HepG2 (cell line): ENCODE measurements around the gene TCOF1. TPM values are rescaled to one million over a fixed set of nuclear protein-coding genes. Genes with fewer than 3 reads are reported as not detected.
A peak's percentile ranks its signal among the peaks of the same experiment; 100 is the strongest.

Experiments
- ATAC-seq: fragments of 200-7000 bp; cut with Tn5 transposase; 3 replicates; pipeline ENCODE4 v1.9.1; 2020; ENCODE audit warnings: mild to moderate bottlenecking, moderate library complexity
- BruUV-seq: library from RNA; stranded (reverse); fragments of 400-500 nt; replicated peaks from 2 replicates; lab custom pipeline; 2021; lab: Mats Ljungman, UMichigan
- CTCF ChIA-PET: fragments of 300-600 bp; formaldehyde crosslinking; extraction: SDS; loops from one replicate; lab custom pipeline; 2021; ENCODE audit warnings: low total read pairs, inconsistent platforms, low intra/inter-chr PET ratio; lab: Yijun Ruan, JAX
- POLR2A ChIA-PET: fragments of 350-600 bp; sonication (Branson Sonifier 250); formaldehyde crosslinking; loops from one replicate; lab custom pipeline; 2020; ENCODE audit warnings: antibody characterized with exemption, inconsistent platforms; lab: Yijun Ruan, JAX
- DNase-seq: peaks from one replicate; pipeline ENCODE4 v3.0.0-alpha.2; 2015; ENCODE audit warnings: low spot score
- FAIRE-seq: peaks from 3 replicates; lab custom pipeline; 2011; peaks lifted over from hg19 to GRCh38; lab: Jason Lieb, UNC
- H2AFZ ChIP-seq: one replicate; pipeline ENCODE4 v1.6.1; 2011; ENCODE audit warnings: low read length, inconsistent platforms
- H3K27ac ChIP-seq: fragments of 300-600 bp; 3 replicates; pipeline ENCODE4 v1.8.0; 2011; ENCODE audit warnings: mixed run types, mild to moderate bottlenecking, mixed read lengths, low read length, inconsistent platforms; ENCODE audit not compliant: insufficient read depth; ENCODE audit errors: extremely low read length
- H3K27me3 ChIP-seq, 2 experiments: fragments of 200-600 bp in 1 of 2; 2 replicates in 1 of 2; 3 replicates in 1 of 2; pipeline versions ENCODE4 v1.6.0 to v1.8.0; 2011; ENCODE audit warnings: low read length in 2 of 2, mild to moderate bottlenecking in 2 of 2, moderate library complexity in 2 of 2, inconsistent platforms in 1 of 2; ENCODE audit not compliant: insufficient read depth in 2 of 2, control insufficient read depth in 1 of 2
- H3K36me3 ChIP-seq, 2 experiments: fragments of 200-600 bp in 1 of 2; replicated peaks in 1 of 2; 2 replicates in 1 of 2; 3 replicates in 1 of 2; pipeline versions ENCODE4 v1.5.1 to v1.8.0; 2011; ENCODE audit warnings: low read length in 2 of 2, inconsistent platforms in 1 of 2; ENCODE audit not compliant: insufficient read depth in 2 of 2, control insufficient read depth in 1 of 2
- H3K4me1 ChIP-seq: 2 replicates; pipeline ENCODE4 v1.5.1; 2012; ENCODE audit warnings: low read length, inconsistent platforms; ENCODE audit not compliant: insufficient read depth
- H3K4me2 ChIP-seq: 2 replicates; pipeline ENCODE4 v1.6.0; 2011; ENCODE audit warnings: low read depth, low read length, inconsistent platforms
- H3K4me3 ChIP-seq, 3 experiments: fragments of 200-600 bp in 1 of 3; sonication (generic), shearing (Covaris generic) in 1 of 3; replicated peaks in 1 of 3; 2 replicates each; pipeline ENCODE4 v1.5.1; 2011 to 2016; ENCODE audit warnings: low read length in 3 of 3, inconsistent platforms in 2 of 3, low read depth in 2 of 3, mild to moderate bottlenecking in 2 of 3, control low read depth in 1 of 3, mixed read lengths in 1 of 3; ENCODE audit not compliant: insufficient read depth in 1 of 3
- H3K79me2 ChIP-seq: one replicate; pipeline ENCODE4 v1.6.1; 2011; ENCODE audit warnings: low read length, inconsistent platforms; ENCODE audit not compliant: insufficient read depth
- H3K9ac ChIP-seq: 2 replicates; pipeline ENCODE4 v1.6.0; 2011; ENCODE audit warnings: mild to moderate bottlenecking, low read depth, low read length, inconsistent platforms; ENCODE audit not compliant: insufficient read depth
- H3K9me3 ChIP-seq: 2 replicates; pipeline ENCODE4 v1.5.1; 2012; ENCODE audit warnings: mild to moderate bottlenecking, low read length
- H4K20me1 ChIP-seq: 2 replicates; pipeline ENCODE4 v1.6.0; 2011; ENCODE audit warnings: inconsistent platforms, mild to moderate bottlenecking, low read length, moderate library complexity; ENCODE audit not compliant: insufficient read depth
- EZH2 ChIP-seq: conservative IDR thresholded peaks from 2 replicates; pipeline ENCODE4 v1.6.1; 2012; ENCODE audit warnings: mild to moderate bottlenecking, low read depth, low read length, moderate library complexity
- KDM5B ChIP-seq: sonication (generic); formaldehyde crosslinking; IDR thresholded peaks from 2 replicates; pipeline ENCODE4 v1.4.0; 2020; ENCODE audit warnings: missing genetic modification reagents, mild to moderate bottlenecking, borderline replicate concordance
- SRF ChIP-seq: IDR thresholded peaks from 2 replicates; pipeline ENCODE4 v1.6.1; 2011; ENCODE audit warnings: mild to moderate bottlenecking, low read depth, low read length, moderate library complexity
- ZFP36L1 ChIP-seq: sonication (generic); formaldehyde crosslinking; IDR thresholded peaks from 2 replicates; pipeline ENCODE4 v1.8.0; 2022; ENCODE audit warnings: mild to moderate bottlenecking, missing genetic modification reagents, moderate library complexity
- ZNF558 ChIP-seq: sonication (generic); formaldehyde crosslinking; IDR thresholded peaks from 2 replicates; pipeline ENCODE4 v1.9.0; 2022; ENCODE audit warnings: mild to moderate bottlenecking, missing genetic modification reagents, borderline replicate concordance
- ZNF709 ChIP-seq: sonication (generic); formaldehyde crosslinking; IDR thresholded peaks from 2 replicates; pipeline ENCODE4 v1.5.0; 2020; ENCODE audit warnings: mild to moderate bottlenecking, missing genetic modification reagents
- ZNF883 ChIP-seq: sonication (generic); formaldehyde crosslinking; IDR thresholded peaks from 2 replicates; pipeline ENCODE4 v1.5.1; 2020; ENCODE audit warnings: mild to moderate bottlenecking, missing genetic modification reagents; ENCODE audit errors: not compliant biosample characterization
- WGBS: methylation state at CpG from one replicate; pipeline ENCODE4 v1.1.6; 2017; ENCODE audit warnings: low lambda C conversion rate; 5-methylcytosine and 5-hydroxymethylcytosine counted together
- in situ Hi-C: cut with HindIII; loops from 2 replicates; pipeline ENCODE4 v1.10.0; 2017; ENCODE audit warnings: low pct_unique_long_range_greater_than_20kb; ENCODE audit not compliant: extremely low pct_ligation_motif_present
- intact Hi-C: fragments of 100-400 bp; cut with micrococcal nuclease; formaldehyde crosslinking; loops from one replicate; pipeline ENCODE4 v1.10.0; 2022; ENCODE audit not compliant: unreplicated experiment
- polyA plus RNA-seq, 8 experiments: library from polyadenylated mRNA; depleted of rRNA in 3 of 8; stranded (reverse) in 7 of 8; unstranded in 1 of 8; fragments of >200 nt; fragmentation: Illumina TruSeq in 4 of 8; extraction: Trizol in 4 of 8; gene quantifications; 2 replicates each; pipeline versions ENCODE4 v1.2.1 to v1.2.3, GENCODE V29; 2011 to 2016; ENCODE audit warnings: low read depth in 4 of 8, missing spikeins in 1 of 8, mixed read lengths in 1 of 8; ENCODE audit not compliant: insufficient read depth in 1 of 8
- total RNA-seq, 5 experiments: library from RNA; depleted of rRNA; stranded (reverse); fragments of >200 nt; fragmentation: Illumina TruSeq; extraction: Trizol; gene quantifications; 2 replicates each; pipeline ENCODE4 v1.2.3, GENCODE V29; 2016; ENCODE audit warnings: low read depth in 1 of 5
- TF ChIP-seq, protein P1 (sequence below): sonication (generic); formaldehyde crosslinking; conservative IDR thresholded peaks from 2 replicates; pipeline ENCODE4 v1.8.0; 2022; ENCODE audit warnings: mild to moderate bottlenecking, moderate library complexity, missing genetic modification reagents

TCOF1 gene
- total and polyA plus RNA-seq, 2 of the 13 experiments (the other 11 are each of a cell fraction or from before 2014, with no cell fraction given), result 10.1 to 41.6 TPM

DNA sequence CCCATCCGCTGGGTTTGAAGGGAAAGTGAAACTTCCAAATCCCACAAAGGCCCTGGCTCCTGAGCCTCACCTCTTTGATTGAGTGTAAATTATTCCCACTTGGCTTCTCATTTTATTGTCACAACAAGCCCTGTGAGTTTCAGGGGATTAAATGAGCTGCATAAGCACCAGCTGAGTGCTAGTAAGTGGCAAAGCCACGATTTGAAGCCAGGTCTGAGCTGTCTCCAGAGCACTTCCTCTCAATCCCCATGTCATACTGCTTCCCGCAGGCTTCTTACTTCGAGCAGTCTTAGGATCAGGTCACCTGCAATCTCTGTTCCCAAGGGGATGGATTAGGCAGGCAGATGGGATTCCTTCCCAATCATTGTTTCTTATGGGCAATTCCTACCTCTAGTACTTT, 74.1 kb downstream of the TCOF1 start:
- DNase-seq, result no peak
- H3K36me3 ChIP-seq, result no peaks in the 10 kb centered on the region
- WGBS, result 26% methylated on average over 4 of the region's 4 CpGs
- peak overlapping the region in 2 of 3 experiments; percentile 12 to 36; a peak in 3 of 6 replicates for H3K4me3 ChIP-seq
- H3K27me3 ChIP-seq, result no peaks in the 10 kb centered on the region; a peak in 1 of 5 replicates
- peak overlapping the region; percentile 89 for H2AFZ ChIP-seq
- CTCF ChIA-PET, result no interaction called here
- H3K9ac ChIP-seq, result peak overlapping the region; percentile 31; the same call in 1 of the 2 replicates
- in situ Hi-C loops, result no loop called here
- no peaks in the 10 kb centered on the region for H3K9me3 ChIP-seq
- H3K4me1 ChIP-seq, result peaks cover 45% of the 10 kb centered on the region
- H3K79me2 ChIP-seq, result no peaks in the 10 kb centered on the region
- ATAC-seq, result no peak
- TF ChIP-seq SRF, result no peak
- TF ChIP-seq ZNF558 (CRISPR knock-in tag), result no peak
- TF ChIP-seq ZFP36L1 (CRISPR knock-in tag), result no peak
- TF ChIP-seq ZNF883 (CRISPR knock-in tag), result no peak
- no peak for TF ChIP-seq ZNF709 (CRISPR knock-in tag)
- no peak for TF ChIP-seq EZH2
- TF ChIP-seq, protein P1, sequence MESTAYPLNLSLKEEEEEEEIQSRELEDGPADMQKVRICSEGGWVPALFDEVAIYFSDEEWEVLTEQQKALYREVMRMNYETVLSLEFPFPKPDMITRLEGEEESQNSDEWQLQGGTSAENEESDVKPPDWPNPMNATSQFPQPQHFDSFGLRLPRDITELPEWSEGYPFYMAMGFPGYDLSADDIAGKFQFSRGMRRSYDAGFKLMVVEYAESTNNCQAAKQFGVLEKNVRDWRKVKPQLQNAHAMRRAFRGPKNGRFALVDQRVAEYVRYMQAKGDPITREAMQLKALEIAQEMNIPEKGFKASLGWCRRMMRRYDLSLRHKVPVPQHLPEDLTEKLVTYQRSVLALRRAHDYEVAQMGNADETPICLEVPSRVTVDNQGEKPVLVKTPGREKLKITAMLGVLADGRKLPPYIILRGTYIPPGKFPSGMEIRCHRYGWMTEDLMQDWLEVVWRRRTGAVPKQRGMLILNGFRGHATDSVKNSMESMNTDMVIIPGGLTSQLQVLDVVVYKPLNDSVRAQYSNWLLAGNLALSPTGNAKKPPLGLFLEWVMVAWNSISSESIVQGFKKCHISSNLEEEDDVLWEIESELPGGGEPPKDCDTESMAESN (CRISPR knock-in tag), result no peak
- TF ChIP-seq KDM5B (CRISPR knock-in tag), result no peak
- TF ChIP-seq, all 625 proteins: peak for 0
- no TSS peak for BruUV-seq
- Histone ChIP-seq H4K20me1 (no peaks in the 10 kb centered on the region), H3K27ac (no peak overlapping the region), H3K4me2 (peak overlapping the region; percentile 66)
- no peak for FAIRE-seq
- POLR2A ChIA-PET, result interaction anchor here (1.2 to 2.1 kb wide), 2 partner anchors 18 to 19 kb away, joined by 5 to 9 read pairs; partner anchors contain the start of genes CD74 and RPS14
- intact Hi-C loops, result no loop called here
